Caki2 (cell line): Measurements from ENCODE around the gene GALNT9. TPM values are rescaled to one million over a fixed set of nuclear protein-coding genes. Genes with fewer than 3 reads are reported as not detected.
"Not testable (repeated sequence)": the region's sequence is repeated elsewhere in the genome, so short reads cannot be mapped to it uniquely, and the experiment has no call there.

Source experiments
- DNase-seq: peaks from one replicate; pipeline ENCODE4 v3.0.0-alpha.2; 2015; ENCODE audit warnings: low read depth
- in situ Hi-C: cut with HindIII; loops from 2 replicates; pipeline ENCODE4 v1.10.0; 2016; ENCODE audit warnings: low sequenced_read_pairs, low pct_unique_long_range_greater_than_20kb, mixed read lengths
- total RNA-seq: library from RNA; depleted of rRNA; stranded (reverse); fragments of >200 nt; shearing (Covaris generic); gene quantifications from 2 replicates; pipeline ENCODE4 v1.2.3, GENCODE V29; 2014; ENCODE audit warnings: low replicate concordance

The GALNT9 gene
- total RNA-seq, 1 experiment from 2014 or later = 14.6 TPM

DNA sequence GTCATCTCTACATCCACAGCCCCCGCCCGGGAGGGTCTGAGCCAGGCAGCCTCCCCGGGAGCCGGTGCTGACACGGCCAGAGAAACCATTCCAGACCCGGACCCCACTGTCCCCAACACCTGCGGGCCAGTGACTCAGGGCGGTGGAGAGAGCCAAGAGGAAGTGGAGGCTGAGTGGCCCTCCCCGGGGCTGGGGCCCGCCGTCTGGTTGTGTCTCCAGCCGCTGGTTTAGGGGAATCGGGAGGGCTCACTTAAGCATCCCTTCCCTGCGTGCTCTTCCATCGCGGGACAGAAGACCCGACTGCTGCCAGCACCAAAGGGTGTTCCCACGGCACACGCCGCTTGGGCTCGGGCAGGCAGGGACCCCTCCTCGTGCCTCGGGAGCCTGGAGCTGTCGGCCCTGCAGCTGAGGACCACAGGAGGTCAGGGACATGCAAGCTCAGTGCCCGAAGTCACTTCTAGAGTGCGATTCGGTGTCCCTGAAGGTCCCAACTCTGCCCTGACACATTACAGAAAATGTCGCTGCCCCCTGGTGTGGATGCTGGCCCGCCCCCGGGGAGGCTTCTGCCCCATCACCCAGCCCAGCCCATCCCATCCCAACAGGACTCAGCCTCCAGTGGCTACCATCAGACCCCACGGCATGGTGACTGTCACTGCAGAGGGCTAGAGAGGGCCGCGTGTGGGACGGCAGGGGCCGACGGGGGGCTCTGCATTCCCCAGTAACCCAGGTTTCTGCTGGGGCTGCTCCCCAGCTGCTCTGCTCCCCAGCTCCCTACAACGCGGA, 50.8 kb downstream of the GALNT9 start:
- in situ Hi-C loops = no loop called here
- no peak for DNase-seq

- in situ Hi-C loops = no loop called here
- DNase-seq = no peak
Observed at GRCh38 chr12:132277949-132278348, 51.4 kb downstream of the GALNT9 start.

GRCh38 chr12:132277374-132277941, 51.9 kb downstream of the GALNT9 start:
- DNase-seq = no peak
- in situ Hi-C loops = no loop called here

GRCh38 chr12:132276827-132277373, 52.5 kb downstream of the GALNT9 start:
- peak; percentile 17 for DNase-seq

DNA sequence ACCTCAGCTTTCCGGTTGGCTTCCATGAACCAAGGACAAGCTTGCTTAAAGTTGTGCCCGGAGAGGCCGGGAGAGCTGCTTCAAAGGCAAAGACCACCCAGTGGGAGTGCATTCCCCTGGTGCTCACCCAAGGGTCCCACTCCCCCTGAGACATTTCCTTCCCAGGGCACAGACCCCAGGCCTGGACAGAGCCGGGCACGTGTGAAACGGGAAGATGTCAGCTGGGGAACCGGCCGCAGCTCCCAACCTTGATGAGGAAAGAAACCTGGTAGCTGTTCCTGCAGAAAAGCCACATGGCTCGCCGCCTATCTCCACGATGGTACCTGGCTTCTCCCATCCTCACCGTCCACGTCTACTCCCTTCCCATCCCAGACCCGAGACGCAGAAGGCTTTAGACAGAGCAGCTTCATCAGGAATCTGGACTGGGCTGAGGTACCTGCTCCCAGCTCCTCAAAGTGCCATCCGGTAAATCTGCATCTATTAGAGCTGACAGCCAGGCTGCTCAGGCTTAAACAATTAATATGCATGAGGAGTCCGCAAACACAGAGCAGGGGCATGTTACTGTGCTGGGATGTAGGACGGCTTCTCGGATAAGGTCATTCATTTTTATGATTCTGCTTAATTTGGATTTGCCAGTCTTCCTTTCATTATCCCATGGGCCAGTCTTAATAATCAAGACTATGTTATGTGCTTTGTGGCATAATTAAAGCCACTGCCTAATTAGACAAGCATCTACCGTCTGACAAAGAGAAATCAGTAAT, 53.1 kb downstream of the GALNT9 start:
- in situ Hi-C loops = no loop called here
- DNase-seq = no peak

More at GRCh38 chr12:132276827-132277373, 52.5 kb downstream of the GALNT9 start:
- in situ Hi-C loops = no loop called here

DNA sequence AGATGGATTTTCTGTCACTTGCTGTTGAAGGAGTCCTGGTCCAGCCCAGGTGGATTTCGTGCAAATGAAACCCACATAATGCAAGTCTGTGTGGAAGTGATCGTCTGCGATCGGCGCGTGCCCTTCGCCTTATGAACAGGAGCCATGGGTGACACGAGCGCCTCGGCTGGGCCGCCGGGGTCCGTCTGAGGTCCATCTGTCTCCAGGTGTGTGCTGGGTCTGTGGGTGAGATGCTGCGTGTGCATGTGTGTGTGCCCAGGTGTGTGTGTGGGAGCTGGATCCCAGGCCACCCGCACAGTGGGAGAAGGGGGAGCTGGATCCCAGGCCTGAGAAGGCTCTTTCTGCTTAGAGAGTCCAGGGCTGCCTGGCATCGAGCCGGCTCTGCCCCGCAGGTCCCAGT, 53.8 kb downstream of the GALNT9 start:
- in situ Hi-C loops = no loop called here
- no peak for DNase-seq

GRCh38 chr12:132275110-132275531, 54.3 kb downstream of the GALNT9 start:
- in situ Hi-C loops = no loop called here
- DNase-seq = peak; percentile 49

DNA sequence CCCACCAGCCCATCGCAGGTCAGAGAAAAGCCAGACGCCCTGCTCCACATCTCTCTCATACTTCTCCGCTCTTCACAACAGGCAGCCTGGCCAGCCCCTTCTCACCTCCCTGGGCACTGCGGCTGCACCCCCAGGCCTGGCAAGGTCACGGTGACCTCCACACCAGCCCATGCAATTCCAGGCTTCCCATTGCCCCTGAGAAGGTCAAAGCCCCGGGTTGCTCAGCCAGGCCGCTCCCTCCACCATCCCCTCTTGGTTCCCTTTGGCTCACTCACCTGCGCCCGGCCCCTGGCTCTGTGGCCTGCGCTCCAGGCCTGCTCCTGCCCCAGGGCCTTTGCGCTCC, 55.4 kb downstream of the GALNT9 start:
- in situ Hi-C loops = no loop called here
- no peak for DNase-seq

- in situ Hi-C loops = no loop called here
- no peak for DNase-seq
Observed at GRCh38 chr12:132272711-132273110, 56.7 kb downstream of the GALNT9 start.

GRCh38 chr12:132271755-132272092, 57.7 kb downstream of the GALNT9 start:
- in situ Hi-C loops = no loop called here
- no peak for DNase-seq

GRCh38 chr12:132270969-132271754, 58.2 kb downstream of the GALNT9 start:
- in situ Hi-C loops = no loop called here
- no peak for DNase-seq

DNA sequence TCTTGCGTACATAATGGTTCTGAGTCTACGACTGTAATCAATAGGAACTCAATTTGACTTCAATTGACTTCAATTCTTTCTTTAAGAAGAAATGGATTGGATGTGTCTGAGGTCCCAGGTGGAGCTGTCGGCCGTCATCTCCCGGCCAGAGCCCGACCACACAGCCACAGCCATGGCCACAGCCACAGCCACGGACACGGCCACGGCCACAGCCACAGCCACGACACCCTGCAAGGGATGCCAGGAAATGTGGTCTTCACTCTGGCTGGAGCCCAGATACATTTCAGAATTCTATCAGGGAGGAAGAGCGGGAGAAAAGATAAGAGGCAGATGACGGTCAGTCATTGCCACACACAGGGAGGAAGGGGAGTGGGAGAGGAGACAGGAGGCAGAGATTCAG, 58.9 kb downstream of the GALNT9 start:
- DNase-seq = no peak
- in situ Hi-C loops = no loop called here

GRCh38 chr12:132269271-132269968, 60.0 kb downstream of the GALNT9 start:
- no peak for DNase-seq
- in situ Hi-C loops = no loop called here

DNA sequence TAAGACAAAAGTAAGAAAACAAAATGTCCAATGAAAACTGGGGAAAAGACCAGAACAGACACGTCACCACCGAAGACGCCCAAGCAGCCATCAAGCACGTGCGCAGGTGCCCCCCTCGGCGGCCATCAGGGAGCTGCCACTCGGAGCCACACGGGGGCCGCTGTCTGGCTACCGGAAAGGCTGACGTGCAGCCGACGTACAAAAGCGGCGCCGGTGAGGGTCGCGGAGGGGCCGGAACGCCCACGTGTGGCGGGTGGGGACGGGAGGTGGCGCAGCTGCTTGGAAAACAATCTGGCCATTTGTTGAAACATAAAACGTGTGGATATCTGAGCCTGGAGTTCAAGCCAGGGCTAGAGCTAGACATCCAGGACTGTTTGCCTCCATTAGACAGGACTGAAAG, 60.7 kb downstream of the GALNT9 start:
- no peak for DNase-seq
- in situ Hi-C loops = no loop called here

DNA sequence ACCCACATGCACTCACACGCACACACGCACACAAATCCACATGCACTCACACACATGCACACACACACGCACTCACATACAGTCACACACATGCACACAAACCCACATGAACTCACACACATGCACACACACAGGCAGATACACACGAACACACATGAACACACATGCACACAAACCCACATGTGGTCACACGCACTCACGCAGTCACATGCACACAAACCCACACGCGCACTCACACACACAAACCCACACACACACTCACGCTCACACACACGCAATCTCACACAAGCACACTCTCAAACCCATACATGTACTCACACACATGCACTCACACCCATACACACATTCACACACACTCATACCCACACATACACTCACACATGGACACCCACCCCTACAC, 61.5 kb downstream of the GALNT9 start:
- in situ Hi-C loops = no loop called here
- no peak for DNase-seq

DNA sequence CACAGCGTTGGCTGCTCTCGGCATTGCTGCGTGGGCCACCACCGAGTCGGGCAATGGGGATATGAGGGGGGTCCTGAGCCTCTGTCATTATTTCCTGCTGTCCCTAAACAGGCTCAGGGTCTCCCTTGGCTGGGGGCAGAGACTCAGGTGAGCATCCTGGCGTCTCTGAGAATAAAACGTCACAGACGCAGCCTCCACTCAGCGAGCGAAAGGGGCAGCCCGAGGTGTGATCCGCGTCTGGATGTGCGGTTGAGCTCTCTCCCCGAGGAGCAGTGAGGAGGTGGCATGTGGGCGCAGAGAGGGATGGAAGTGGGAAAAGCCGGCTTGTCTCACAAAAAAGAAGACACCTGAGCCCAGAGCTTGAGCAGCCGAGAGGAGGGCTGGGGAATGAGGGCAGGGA, 62.6 kb downstream of the GALNT9 start:
- no peak for DNase-seq
- in situ Hi-C loops = no loop called here

DNA sequence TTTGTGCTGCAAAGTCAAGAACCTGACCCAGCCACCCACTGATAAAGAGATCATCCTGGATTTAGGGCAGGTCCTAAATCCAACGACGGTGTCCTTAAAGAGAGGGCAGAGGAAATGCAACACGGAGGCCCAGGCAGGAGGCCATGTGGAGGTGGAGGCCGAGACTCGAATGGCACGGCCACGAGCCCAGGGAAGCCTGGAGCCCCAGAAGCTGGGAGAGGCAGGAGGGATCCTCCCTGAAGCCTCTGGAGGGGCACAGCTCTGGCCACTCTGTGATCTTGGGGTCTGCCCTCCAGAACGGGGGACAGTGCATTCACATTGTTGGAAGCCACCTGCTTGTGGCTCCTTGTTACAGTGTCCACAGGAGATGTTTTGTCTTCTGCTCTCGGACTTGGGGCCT, 63.0 kb downstream of the GALNT9 start:
- no peak for DNase-seq
- in situ Hi-C loops = no loop called here

DNA sequence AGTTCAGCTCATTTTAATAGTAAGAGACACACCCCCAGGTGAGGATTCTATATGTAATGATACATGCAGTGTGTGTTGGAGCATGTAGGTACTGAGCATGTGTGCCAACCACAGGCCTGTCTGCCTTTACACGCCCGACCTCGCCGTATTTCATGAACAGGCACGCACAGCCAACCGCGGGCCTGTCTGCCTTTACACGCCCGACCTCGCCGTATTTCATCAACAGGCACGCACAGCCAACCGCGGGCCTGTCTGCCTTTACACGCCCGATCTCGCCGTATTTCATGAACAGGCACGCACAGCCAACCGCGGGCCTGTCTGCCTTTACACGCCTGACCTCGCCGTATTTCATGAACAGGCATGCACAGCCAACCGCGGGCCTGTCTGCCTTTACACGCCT, 63.6 kb downstream of the GALNT9 start:
- DNase-seq, in situ Hi-C loops: not testable (repeated sequence)
